GM18511 (cell line): ENCODE data around the gene C2orf68.
"Not testable (repeated sequence)": the region's sequence is repeated elsewhere in the genome, so short reads cannot be mapped to it uniquely, and the experiment has no call there.

ENCODE experiments used
- ATAC-seq: cut with Tn5 transposase; IDR thresholded peaks from one replicate; pipeline ENCODE4 v1.9.1; 2021; ENCODE audit warnings: mild to moderate bottlenecking, moderate library complexity; ENCODE audit not compliant: unreplicated experiment

Gene C2orf68

DNA sequence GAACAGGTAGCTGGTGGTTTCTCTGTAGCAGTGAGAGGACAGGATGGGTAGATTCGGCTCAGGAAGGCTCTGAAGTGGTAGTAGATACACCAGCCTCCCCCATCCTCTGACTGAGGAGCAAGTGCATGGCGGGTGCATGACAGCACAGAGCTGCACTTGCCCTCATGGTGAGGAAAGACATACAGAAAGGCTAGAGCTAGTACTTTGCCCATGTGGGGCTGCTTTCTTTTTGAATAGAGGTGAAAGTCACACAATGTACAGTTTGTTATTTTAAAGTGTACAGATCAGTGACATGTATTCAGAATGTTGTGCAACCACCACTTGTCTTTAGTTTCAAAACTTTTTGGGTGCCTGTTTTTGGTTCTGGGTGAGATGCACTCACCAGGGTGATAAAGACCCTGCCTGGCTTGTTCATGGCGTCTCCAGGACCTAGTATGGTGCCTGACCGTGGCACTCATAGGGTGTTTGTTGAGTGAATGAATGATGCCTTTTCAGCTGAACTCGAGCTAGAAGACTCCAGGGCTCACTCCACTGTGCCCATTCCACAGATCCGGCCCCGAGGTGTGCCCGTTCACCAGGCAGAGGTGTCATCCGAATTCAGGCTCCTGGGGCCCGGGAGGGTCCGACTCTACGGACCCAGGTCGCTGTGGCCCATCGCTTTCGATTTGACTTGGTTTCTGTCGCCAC, 28.1 kb downstream of the C2orf68 start:
- ATAC-seq: no peak

GRCh38 chr2:85582492-85582891, 29.4 kb downstream of the C2orf68 start:
- ATAC-seq: no peak

GRCh38 chr2:85580206-85580605, 31.7 kb downstream of the C2orf68 start:
- ATAC-seq: no peak

- no peak for ATAC-seq
Observed at GRCh38 chr2:85579266-85579935, 32.5 kb downstream of the C2orf68 start.

DNA sequence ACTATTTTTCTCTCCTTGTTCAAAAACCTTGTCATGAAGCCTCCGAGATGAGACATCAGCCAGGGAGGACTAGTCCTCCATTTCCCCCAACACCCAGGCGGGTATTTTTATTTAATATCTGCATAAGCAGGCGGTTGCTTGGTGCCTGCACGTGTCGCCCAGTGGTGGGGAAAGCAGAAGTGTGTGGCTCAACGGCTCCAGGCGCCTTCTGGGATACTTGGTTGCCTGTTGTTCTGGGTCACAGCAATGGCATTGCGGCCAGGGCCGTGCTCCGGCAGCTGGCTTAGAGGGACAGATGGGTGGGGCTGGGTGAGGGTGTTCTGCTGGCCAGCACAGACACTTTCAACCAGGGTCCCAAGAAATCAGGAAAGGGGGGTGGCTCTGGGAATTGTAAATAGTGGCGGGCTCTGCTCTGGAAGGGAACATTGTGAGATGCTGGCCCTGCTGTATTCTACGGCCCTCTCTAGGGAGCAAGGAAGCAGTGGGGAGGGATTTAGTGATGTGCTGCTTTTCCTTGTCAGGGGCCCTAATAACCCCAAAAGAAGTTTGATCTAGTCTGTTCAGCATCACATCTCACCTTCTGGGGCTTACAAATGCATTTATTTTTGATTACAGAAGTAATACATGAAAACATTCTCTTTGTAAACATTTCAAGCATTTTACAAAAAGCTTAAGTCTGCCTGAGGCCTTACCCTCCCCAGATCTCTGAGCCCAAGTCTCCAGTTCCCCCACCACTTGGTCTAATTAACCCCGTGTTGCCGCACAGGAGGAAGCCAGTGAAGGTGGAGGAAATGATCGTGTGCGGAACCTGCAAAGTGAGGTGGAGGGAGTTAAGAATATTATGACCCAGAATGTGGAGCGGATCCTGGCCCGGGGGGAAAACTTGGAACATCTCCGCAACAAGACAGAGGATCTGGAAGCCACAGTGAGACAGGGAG, 33.4 kb downstream of the C2orf68 start:
- peak; percentile 27 for ATAC-seq

GRCh38 chr2:85577386-85578242, 34.3 kb downstream of the C2orf68 start, which contains the start of gene VAMP8:
Gene VAMP8 (plus strand): TSS chr2:85577586. CDS start chr2:85577647, 61 bp downstream.
- ATAC-seq: peak; percentile 86

DNA sequence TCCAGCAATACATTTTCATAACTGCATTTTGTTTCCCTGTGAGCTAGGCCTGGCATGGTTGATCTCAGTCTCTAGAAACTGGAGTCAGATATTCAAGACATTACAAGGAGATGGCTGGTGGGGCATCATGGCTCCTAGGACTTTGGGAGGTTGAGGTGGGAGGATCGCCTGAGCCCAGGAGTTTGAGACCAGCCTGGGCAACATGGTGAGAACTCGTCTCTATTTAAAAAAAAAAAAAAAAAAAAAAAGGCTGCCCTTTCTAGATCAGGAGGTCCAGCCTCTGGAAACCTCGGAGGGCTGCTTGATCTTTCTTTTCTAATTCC, 34.8 kb downstream of the C2orf68 start:
- ATAC-seq: no peak

- ATAC-seq: no peak
Observed at GRCh38 chr2:85575739-85576138, 36.1 kb downstream of the C2orf68 start.

GRCh38 chr2:85566265-85566664, 45.6 kb downstream of the C2orf68 start:
- no peak for ATAC-seq

- no peak for ATAC-seq
Observed at GRCh38 chr2:85564144-85564563, 47.7 kb downstream of the C2orf68 start.

DNA sequence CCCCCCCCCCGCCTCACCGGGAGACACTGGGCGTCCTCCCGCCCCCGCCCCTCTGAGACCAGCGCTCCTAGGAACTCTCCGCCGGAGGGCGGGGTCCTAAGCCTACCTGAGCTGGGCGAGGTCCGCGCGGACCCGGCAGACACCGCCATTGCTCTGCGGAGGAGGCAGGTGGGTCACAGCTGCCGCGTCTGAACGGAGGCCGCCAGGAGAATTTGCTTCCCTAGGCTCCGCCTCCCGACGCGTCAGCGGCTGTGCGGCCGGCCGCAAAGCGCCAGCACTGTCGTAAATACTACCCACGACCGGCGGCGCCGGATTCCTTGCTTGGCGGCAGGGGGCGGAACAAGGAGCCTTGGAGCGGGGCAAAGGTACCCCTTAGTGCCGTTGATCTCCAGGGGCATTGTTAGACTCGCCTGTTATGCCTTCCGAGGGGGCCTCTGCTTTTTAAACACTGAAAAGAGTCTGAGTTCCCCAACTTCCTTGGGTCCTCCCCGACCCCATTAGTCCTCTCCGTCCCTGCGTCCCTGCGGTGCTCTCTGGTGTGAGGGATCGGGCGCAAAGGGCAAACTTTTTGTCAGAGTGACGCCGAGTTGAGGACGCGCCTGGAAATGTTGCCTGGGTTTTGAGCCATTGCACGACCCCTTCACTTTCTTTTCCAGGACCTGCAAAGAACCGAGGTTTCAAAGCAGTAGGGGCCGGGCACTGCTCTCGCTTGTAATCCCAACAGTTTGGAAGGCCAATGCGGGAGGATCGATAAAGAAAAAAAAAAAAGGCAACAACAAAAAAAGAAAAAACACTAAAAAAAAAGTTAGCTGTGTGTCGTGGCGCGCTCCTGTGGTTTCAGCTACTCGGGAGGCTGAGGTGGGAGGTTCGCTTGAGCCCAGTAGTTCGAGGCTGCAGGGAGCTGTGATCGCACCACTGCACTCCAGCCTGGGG, 50.3 kb downstream of the C2orf68 start, which contains the start of gene GGCX:
Gene GGCX (minus strand): TSS at position 214 of the 933 bp plus-strand sequence. CDS start 65 bp downstream, at position 149.
- ATAC-seq: peak; percentile 90

DNA sequence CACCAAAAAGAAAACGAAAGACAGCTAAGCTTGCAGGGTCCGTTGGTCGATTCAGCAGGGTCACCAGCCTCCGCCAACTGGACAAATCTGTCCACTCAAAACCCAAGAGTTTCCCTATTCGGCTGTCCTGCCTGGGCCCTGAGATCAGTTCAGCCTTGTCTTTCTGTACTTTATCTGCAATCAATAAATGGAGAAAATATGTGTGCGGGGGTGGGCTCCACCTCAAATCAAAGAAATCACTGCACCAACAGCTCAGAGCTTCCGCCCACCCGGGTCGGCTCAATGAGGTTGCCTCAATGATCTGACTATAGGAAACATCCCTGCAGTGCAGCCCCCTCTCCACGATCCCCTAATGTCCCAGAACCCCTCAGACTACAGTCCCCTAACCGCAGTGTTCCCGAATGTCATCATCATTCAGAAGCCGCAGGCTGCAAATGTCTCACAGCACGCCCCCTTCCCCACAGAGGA, 51.0 kb downstream of the C2orf68 start:
- peak; percentile 30 for ATAC-seq

DNA sequence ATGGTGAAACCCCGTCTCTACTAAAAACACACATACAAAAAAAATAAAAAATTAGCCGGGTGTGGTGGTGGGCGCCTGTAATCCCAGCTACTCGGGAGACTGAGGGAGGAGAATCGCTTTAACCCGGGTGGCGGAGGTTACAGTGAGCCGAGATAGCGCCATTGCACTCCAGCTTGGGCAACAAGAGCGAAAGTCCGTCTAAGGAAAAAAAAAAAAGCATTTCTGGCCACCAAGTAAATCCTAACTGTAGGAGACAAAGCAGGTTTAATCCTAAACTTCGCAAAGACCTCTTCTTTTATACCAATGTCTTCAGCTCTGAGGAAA, 51.5 kb downstream of the C2orf68 start:
- not testable (repeated sequence) for ATAC-seq

DNA sequence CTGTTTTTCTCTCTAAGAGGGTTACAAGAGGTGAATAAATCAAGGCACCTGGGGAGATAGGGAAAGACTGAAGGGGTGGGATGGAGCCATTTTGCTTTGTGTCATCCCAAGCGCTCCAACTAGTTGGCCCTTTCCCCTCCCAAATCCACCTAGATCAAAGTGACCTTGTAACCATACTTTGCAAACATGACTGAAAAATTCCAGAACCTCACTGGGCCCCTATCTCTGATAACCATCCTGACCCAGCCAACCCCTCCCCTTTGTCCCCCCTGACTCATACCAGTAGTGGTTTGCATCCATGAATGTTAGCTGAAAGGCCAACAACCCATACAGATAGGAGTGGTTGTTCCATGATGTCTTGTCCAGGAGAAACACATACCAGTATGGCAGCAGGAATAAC, 53.7 kb downstream of the C2orf68 start:
- ATAC-seq: no peak

DNA sequence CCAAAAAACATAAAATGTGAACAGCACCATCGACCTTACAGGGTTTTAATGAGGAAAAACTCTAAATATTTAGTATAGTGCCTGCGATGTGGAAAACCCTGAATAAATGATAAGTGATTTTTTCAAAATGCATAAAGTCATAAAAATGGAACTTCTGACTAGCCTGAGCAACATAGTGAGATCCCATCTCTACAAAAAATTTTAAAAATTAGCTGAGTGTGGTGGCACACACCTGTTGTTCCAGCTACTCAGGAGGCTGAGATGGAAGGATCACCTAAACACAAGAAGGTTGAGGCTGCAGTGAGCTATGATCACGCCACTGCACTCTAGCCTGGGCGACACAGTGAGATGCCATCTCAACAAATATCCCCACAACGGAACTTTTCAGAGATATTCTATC, 54.7 kb downstream of the C2orf68 start:
- no peak for ATAC-seq
